ENCODE results near the gene ESYT1. TPM values are rescaled to one million over a fixed set of nuclear protein-coding genes. Genes with fewer than 3 reads are reported as not detected.

The ESYT1 gene
- total RNA-seq, 1 experiment from 2014 or later, result 152 TPM

- ChIA-PET POLR2A (no interaction called here), CTCF (no interaction called here)
- Histone ChIP-seq H3K27me3 (ENCODE audit: control insufficient read depth, insufficient read depth, low read length) (no peaks in the 10 kb centered on the region), H3K9me3 (ENCODE audit: control insufficient read depth, insufficient read depth, low read depth, low read length) (no peaks in the 10 kb centered on the region), H3K27ac (ENCODE audit: low read length) (peak overlapping the region; percentile 82), H3K36me3 (ENCODE audit: control insufficient read depth, insufficient read depth, low read length) (no peaks in the 10 kb centered on the region; the same call in 1 of the 2 replicates), H3K4me3 (ENCODE audit: low read depth in 2 of 2, low read length in 2 of 2) (peak overlapping the region; percentile 58 to 84), H3K4me1 (ENCODE audit: control insufficient read depth, insufficient read depth, low read length) (peaks cover 6% of the 10 kb centered on the region)
- in situ Hi-C loops (cut with HindIII; ENCODE audit: low pct_unique_long_range_greater_than_20kb, low sequenced_read_pairs), result no loop called here
- TF ChIP-seq REST (IDR thresholded peaks at IDR 0.05; ENCODE audit: insufficient read depth in 1 of 2, low read depth in 2 of 2, low read length in 1 of 2), result no peak
- no peak for DNase-seq (ENCODE audit: low read depth, low spot score)
- intact Hi-C loops (cut with micrococcal nuclease; ENCODE audit: unreplicated experiment), result no loop called here
- no TSS peak for BruUV-seq (replicated peaks)
- ATAC-seq, result no peak
Measured at GRCh38 chr12:56078427-56078826, 49.6 kb upstream of the ESYT1 start.

- CTCF ChIA-PET, result no interaction called here
- Histone ChIP-seq H3K27me3 (ENCODE audit: control insufficient read depth, insufficient read depth, low read length) (no peaks in the 10 kb centered on the region), H3K4me3 (ENCODE audit: low read depth in 2 of 2, low read length in 2 of 2) (peak overlapping the region; percentile 58 to 84), H3K36me3 (ENCODE audit: control insufficient read depth, insufficient read depth, low read length) (no peaks in the 10 kb centered on the region; the same call in 1 of the 2 replicates), H3K9me3 (ENCODE audit: control insufficient read depth, insufficient read depth, low read depth, low read length) (no peaks in the 10 kb centered on the region), H3K4me1 (ENCODE audit: control insufficient read depth, insufficient read depth, low read length) (peaks cover 6% of the 10 kb centered on the region), H3K27ac (ENCODE audit: low read length) (peak overlapping the region; percentile 82)
- ATAC-seq (peak; percentile 95), DNase-seq (ENCODE audit: low read depth, low spot score) (peak; percentile 83)
- POLR2A ChIA-PET, result interaction anchor here (0.5 to 0.6 kb wide), 2 partner anchors 29 to 100 kb away, joined by 3 to 4 read pairs; no protein-coding TSS in a partner anchor
- intact Hi-C loops (cut with micrococcal nuclease; ENCODE audit: unreplicated experiment) (no loop called here), in situ Hi-C loops (cut with HindIII; ENCODE audit: low pct_unique_long_range_greater_than_20kb, low sequenced_read_pairs) (no loop called here)
- TF ChIP-seq TCF7L2 (IDR thresholded peaks at IDR 0.05; ENCODE audit: low read depth, low read length) (no peak), CTCF (IDR thresholded peaks at IDR 0.05) (peak; percentile 96), SIN3A (IDR thresholded peaks at IDR 0.05; ENCODE audit: borderline replicate concordance, insufficient read depth, low read depth, low read length) (peak; percentile 37; the same call in 1 of the 2 replicates), REST (IDR thresholded peaks at IDR 0.05; ENCODE audit: insufficient read depth in 1 of 2, low read depth in 2 of 2, low read length in 1 of 2) (no peak), POLR2AphosphoS5 (IDR thresholded peaks at IDR 0.05; ENCODE audit: low read depth, low read length) (0 out of 2 replicates have a peak, but pooled peaks have one; percentile 44)
- BruUV-seq (replicated peaks), result no TSS peak
Measured at GRCh38 chr12:56078931-56079722, 48.9 kb upstream of the ESYT1 start.
